Middle frontal gyrus (tissue), 1 donor: ENCODE measurements around the gene SLC2A8.

ENCODE experiments used
- DNase-seq: peaks from one replicate; pipeline ENCODE4 v3.0.0-alpha.2; 2015; ENCODE audit warnings: low spot score; ENCODE audit errors: extremely low spot score

The SLC2A8 gene

GRCh38 chr9:127380479-127380878 lies 16.5 kb upstream of the SLC2A8 start:
- DNase-seq, result no peak

DNA sequence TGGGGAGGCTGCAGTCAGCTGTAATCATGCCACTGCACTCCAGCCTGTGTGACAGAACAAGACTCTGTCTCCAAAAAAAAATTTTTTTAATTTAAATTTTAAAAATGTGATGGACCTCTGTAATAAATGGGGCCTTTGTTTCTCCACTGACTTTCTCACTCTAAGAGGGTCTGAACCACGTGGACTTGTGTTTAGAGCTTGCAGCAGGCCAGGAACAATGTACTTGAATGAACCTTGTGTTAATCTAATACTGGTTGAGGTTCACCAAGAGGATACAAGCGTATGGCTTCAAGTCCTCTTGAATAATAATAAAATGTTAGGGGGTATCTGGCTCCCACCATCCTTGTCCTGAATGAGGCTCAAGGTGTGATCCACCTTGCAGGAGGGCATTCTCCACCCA lies 14.4 kb upstream of the SLC2A8 start:
- no peak for DNase-seq

DNA sequence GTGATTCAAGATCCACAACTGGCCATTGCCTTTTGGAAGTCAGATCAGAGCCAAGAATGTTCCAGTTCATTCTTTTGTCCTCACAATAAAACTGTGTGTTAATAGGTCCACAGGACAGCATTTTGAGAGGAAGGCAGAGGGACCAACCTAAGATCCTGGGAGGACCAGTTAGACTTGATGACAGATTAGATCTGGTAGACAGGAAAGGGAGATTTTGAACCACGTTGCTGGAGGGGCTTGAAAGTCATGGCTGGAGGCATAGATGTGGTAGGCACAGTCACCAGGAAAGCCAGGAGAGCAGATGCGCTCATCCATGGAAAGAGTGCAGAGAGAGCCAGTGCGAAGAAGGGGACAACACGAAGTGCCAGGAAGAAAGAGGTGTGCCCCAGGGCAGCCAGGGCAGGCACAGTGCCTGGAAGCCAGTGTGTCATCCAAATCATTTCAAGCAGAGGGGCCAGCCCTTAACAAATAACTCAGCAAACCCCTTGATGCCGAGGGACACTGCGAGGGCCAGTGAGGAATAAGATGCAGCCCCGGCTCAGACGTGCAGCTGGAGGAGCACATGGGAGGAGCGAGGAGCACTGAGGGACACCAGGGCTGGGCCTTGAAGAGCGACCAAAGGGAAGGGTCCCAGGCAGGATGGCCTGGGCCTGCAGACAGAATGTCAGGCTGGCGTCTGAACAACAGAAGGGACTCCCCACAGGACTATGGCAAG lies 12.8 kb upstream of the SLC2A8 start:
- DNase-seq, result no peak

- no peak for DNase-seq
These were observed 12.1 kb upstream of the SLC2A8 start for GRCh38 chr9:127384901-127385300.

GRCh38 chr9:127386249-127386648 lies 10.7 kb upstream of the SLC2A8 start:
- DNase-seq, result no peak

- no peak for DNase-seq
These were observed 10.0 kb upstream of the SLC2A8 start for GRCh38 chr9:127386981-127387380.

DNA sequence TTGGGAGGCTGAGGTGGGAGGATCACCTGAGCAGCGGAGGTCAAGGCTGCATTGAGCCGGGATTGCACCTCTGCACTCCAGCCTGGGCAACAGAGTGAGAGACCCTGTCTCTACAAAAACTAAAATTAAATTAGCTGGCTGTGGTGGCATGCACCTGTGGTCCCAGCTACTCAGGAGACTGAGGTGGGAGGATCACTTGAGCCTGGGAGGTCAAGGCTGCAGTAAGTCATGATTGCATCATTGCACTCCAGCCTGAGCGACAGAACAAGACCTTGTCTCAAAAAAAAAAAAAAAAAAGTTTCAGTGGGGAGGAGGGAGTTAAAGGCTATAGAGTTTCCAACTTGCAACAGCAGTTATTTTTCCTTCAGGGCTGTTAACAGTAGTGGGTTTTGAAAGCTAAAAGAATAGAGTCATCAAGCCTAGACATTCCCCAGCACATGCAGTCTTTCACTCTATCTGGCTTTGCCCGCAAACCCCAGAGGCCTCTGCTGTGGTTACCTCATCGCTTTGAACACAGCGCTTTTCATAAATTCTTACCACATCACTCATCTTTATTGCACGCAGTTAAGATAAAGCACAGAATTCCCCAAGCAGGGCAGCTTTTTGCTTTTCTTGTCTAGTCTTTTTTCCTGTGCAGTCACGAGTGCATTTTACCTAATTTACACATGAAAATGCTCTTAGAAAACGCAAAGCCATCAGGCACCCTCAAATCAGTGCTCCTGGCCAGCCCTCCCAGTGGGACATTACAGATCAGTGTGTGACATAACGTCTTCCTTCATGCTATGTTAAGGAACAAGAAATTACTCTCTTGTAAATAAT lies 8.7 kb upstream of the SLC2A8 start:
- DNase-seq, result no peak

DNA sequence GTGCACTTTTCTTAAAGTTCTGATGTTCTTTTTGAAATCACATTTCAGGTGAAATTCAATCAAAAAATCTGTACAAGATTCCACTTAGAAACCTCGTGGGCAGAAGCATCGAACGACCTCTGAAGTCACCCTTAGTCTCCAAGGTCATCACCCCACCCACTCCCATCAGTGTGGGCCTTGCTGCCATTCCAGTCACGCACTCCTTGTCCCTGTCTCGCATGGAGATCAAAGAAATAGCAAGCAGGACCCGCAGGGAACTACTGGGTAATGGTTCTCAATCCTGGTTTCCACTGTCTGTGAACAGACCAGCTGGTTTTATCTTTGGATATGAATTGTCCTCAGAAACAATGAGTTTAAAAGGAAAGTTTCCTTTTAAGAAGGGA lies 8.1 kb upstream of the SLC2A8 start:
- no peak for DNase-seq

- no peak for DNase-seq
These were observed 7.4 kb upstream of the SLC2A8 start for GRCh38 chr9:127389381-127390247.

- no peak for DNase-seq
These were observed 6.8 kb upstream of the SLC2A8 start for GRCh38 chr9:127390248-127390545.

DNA sequence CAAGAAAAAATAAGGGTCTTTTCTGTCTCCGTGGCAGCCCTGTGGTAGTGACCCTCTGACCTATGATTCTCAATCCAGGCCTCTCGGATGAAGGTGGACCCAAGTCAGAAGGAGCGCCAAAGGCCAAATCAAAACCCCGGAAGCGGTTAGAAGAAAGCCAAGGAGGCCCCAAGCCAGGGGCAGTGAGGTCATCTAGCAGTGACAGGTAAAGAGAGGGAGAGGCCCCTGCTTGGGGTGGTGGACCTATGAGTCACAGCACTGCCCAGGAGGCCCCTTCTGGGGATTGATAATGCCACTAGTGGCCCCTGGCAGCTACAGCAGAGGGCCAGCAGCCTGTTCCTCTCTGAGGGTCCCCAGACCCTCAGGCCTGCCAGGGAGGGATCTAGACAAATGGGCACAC lies 6.4 kb upstream of the SLC2A8 start:
- DNase-seq, result no peak

- DNase-seq, result no peak
These were observed 4.8 kb upstream of the SLC2A8 start for GRCh38 chr9:127392166-127392565.

GRCh38 chr9:127392976-127393375 lies 4.0 kb upstream of the SLC2A8 start:
- no peak for DNase-seq

GRCh38 chr9:127393645-127394044 lies 3.3 kb upstream of the SLC2A8 start:
- no peak for DNase-seq

DNA sequence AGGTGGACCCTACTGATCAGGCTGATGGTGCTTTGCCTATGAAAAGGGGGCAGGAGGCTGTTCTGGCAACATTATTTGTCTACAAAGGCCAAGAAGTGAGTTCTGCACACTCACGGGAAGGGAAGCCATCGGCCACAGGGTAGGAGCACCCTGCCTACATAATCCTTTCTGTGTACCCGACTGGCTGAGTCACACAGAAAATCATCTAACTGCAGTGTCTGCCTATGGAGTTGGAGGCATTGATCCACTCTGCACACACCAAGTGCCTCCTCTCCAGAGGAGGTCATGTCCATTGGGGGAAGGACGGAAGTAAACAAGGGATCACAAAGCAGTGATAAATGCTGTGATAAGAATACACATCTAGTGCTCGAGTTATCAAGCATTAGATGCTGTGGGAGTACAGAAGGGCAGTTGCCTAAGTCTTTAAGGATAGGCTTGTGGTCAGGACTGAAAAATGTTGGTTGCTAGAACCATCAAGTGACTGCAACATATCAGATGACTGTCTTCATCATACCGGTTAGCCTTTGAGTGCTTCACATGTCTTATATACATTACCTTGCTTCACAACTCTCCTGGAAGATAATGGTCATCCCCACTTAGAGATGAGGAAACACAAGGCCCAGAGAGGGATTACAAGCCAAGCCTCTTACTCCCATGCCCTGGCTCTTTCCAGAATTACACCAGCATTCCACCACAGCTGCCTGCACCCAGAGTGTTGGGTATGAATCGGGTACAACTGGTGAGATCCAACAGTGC lies 1.3 kb upstream of the SLC2A8 start:
- DNase-seq, result no peak

DNA sequence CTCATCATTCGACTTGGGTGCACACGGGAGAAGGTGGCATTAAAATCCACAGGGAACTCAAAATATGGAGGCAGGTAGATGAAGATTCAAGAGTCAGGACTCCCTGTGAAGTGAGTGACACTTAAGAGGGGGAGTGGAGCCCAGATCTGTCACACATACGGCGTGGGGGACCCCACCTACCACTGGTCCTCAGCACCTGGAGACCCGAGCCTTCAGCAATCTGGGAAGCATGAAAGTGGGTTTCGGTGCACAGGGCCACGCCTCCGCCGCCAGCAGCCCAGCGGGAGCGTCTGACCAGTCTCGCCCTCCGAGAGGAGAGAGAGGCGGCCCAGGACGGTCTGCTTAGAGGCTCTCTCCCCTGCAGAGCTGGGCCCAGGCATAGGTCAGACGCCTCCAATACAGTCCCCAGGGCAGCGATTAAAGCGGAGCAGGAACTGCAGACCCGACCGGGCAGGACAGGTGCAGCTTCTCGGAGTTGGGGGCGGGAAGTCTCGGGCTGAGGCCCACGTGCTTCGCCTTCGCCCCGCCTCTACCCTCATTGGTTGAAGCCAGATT lies 639 bp upstream of the SLC2A8 start:
- no peak for DNase-seq

GRCh38 chr9:127397646-127398274 lies 791 bp downstream of the SLC2A8 start:
- DNase-seq, result no peak

GRCh38 chr9:127398275-127398647 lies 1.3 kb downstream of the SLC2A8 start:
- DNase-seq, result no peak

DNA sequence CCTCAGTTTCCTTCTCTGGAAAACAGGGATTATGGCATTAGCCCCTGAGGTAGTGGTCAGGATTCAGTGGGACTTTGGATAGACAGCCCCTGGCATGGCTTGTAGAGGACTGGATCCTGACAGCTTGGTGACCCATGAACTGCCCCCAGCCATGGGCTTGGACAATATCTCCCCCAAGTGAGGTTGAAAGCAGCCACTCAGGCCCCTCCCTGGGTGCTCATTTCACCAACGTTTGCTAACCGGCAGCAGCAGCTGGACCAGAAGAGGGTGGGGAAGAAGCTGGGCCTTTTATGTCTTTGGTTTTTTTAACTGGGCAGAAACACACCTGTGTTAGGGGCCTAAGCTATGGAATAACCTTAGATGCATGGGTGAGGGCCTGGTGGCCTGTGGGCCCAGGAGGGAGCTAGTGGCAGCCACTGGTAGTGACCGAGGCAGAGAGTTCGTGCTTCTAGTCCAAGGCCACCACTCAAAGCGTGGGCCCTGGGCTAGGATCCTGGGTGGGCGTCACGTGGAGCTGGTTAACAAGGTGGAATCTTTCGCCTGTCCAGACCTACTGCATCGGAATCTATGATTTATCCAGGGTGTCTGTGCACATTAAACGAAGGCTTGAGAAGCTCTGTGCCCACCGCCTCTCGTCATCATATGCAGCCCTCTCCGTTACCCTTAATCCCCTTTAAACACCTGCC lies 1.9 kb downstream of the SLC2A8 start:
- DNase-seq, result no peak

GRCh38 chr9:127399736-127400269 lies 2.8 kb downstream of the SLC2A8 start:
- no peak for DNase-seq
